Stimulated activated naive B cell treated with anti-CD40 and anti-IgM and Interleukin-4, amounts not matched to agents 10 μg/mL and 1 μg/mL and 100 μg/mL, for 72 hours (primary cell): Measurements from ENCODE around the gene TMEM143.
"Not testable (repeated sequence)": the region's sequence is repeated elsewhere in the genome, so short reads cannot be mapped to it uniquely, and the experiment has no call there.

Source experiments
- ATAC-seq, 2 donors: fragments of 150-1000 bp; cut with Tn5 transposase; replicated peaks; 2 replicates each; pipeline ENCODE4 v1.10.0; 2021; ENCODE audit warnings: moderate library complexity in 1 of 2
- DNase-seq: peaks from one replicate; pipeline ENCODE4 v3.0.0; 2021
- H3K27ac Mint-ChIP-seq: one replicate; pipeline ENCODE4 v1.8.0; 2022; ENCODE audit warnings: mild to moderate bottlenecking, mixed read lengths
- H3K27me3 Mint-ChIP-seq, 2 donors: one replicate each; pipeline ENCODE4 v1.8.0; 2022; ENCODE audit warnings: mixed read lengths in 2 of 2
- H3K36me3 Mint-ChIP-seq, 2 donors: one replicate each; pipeline ENCODE4 v1.8.0; 2022; ENCODE audit warnings: mixed read lengths in 2 of 2, mild to moderate bottlenecking in 1 of 2
- H3K4me1 Mint-ChIP-seq, 2 donors: one replicate each; pipeline ENCODE4 v1.8.0; 2022; ENCODE audit warnings: mixed read lengths in 2 of 2, mild to moderate bottlenecking in 1 of 2
- H3K4me3 Mint-ChIP-seq, 2 donors: one replicate each; pipeline ENCODE4 v1.8.0; 2022; ENCODE audit warnings: mild to moderate bottlenecking in 2 of 2, mixed read lengths in 2 of 2, moderate library complexity in 1 of 2
- H3K9me3 Mint-ChIP-seq, 2 donors: one replicate each; pipeline ENCODE4 v1.8.0; 2022; ENCODE audit warnings: mixed read lengths in 2 of 2, mild to moderate bottlenecking in 1 of 2

The TMEM143 gene

GRCh38 chr19:48395170-48395455 is 31.4 kb upstream of the TMEM143 start:
- peaks cover 3 to 10% of the 10 kb centered on the region in 2 donors for H3K36me3 Mint-ChIP-seq
- H3K4me1 Mint-ChIP-seq = peaks cover 47 to 74% of the 10 kb centered on the region in 2 donors
- ATAC-seq = no peak
- no peak for DNase-seq
- peaks cover 46 to 47% of the 10 kb centered on the region in 2 donors for H3K27me3 Mint-ChIP-seq
- no peak overlapping the region for H3K27ac Mint-ChIP-seq
- peak overlapping the region; percentile 3 to 78 for H3K4me3 Mint-ChIP-seq
- H3K9me3 Mint-ChIP-seq = peaks cover 8 to 10% of the 10 kb centered on the region in 2 donors

GRCh38 chr19:48394331-48395169 is 30.8 kb upstream of the TMEM143 start:
- Mint-ChIP-seq H3K27me3 (peaks cover 46 to 47% of the 10 kb centered on the region in 2 donors), H3K4me1 (peaks cover 47 to 71% of the 10 kb centered on the region in 2 donors), H3K27ac (peak overlapping the region; percentile 59), H3K4me3 (peak overlapping the region; percentile 65 to 78), H3K9me3 (peaks cover 5 to 6% of the 10 kb centered on the region in 2 donors), H3K36me3 (peaks cover 3 to 10% of the 10 kb centered on the region in 2 donors)
- no peak for DNase-seq
- no peak for ATAC-seq

- peaks cover 0 to under 1% of the 10 kb centered on the region in 2 donors for H3K9me3 Mint-ChIP-seq
- H3K36me3 Mint-ChIP-seq = peaks cover 5 to 8% of the 10 kb centered on the region in 2 donors
- ATAC-seq (no peak), DNase-seq (no peak)
- H3K27me3 Mint-ChIP-seq = peaks cover 46 to 47% of the 10 kb centered on the region in 2 donors
- H3K4me3 Mint-ChIP-seq = peak within 1 kb of the TSS; percentile 65 to 99
- peak within 1 kb of the TSS; percentile 59 for H3K27ac Mint-ChIP-seq
- H3K4me1 Mint-ChIP-seq = peaks cover 44 to 64% of the 10 kb centered on the region in 2 donors
Observed at GRCh38 chr19:48393559-48394330, 30.0 kb upstream of the TMEM143 start, which contains the start of gene GRIN2D. Gene GRIN2D (plus strand): TSS chr19:48393668. CDS start chr19:48398393, 4,725 bp downstream.

- no peak for ATAC-seq
- peaks cover 43 to 44% of the 10 kb centered on the region in 2 donors for H3K27me3 Mint-ChIP-seq
- no peaks in the 10 kb centered on the region for H3K9me3 Mint-ChIP-seq
- H3K4me3 Mint-ChIP-seq = peak overlapping the region; percentile 37 to 78
- H3K27ac Mint-ChIP-seq = no peak overlapping the region
- DNase-seq = no peak
- H3K36me3 Mint-ChIP-seq = peaks cover 11 to 16% of the 10 kb centered on the region in 2 donors
- peaks cover 43 to 65% of the 10 kb centered on the region in 2 donors for H3K4me1 Mint-ChIP-seq
Observed at GRCh38 chr19:48392860-48393558, 29.3 kb upstream of the TMEM143 start.

GRCh38 chr19:48392006-48392344 is 28.2 kb upstream of the TMEM143 start:
- H3K9me3 Mint-ChIP-seq, DNase-seq, ATAC-seq: not testable (repeated sequence)
- Mint-ChIP-seq H3K4me1 (peaks cover 33 to 55% of the 10 kb centered on the region in 2 donors), H3K27me3 (peaks cover 33% of the 10 kb centered on the region in 2 donors), H3K27ac (peak overlapping the region; percentile 94), H3K4me3 (peak overlapping the region; percentile 93 to 99), H3K36me3 (peaks cover 10 to 16% of the 10 kb centered on the region in 2 donors)

GRCh38 chr19:48391100-48392005 is 27.6 kb upstream of the TMEM143 start, which contains the start of gene KDELR1:
Gene KDELR1 (minus strand): TSS chr19:48391551. CDS start chr19:48391358, 193 bp downstream.
- Mint-ChIP-seq H3K27me3 (peaks cover 28 to 30% of the 10 kb centered on the region in 2 donors), H3K4me3 (peak within 1 kb of the TSS; percentile 93 to 99), H3K27ac (peak within 1 kb of the TSS; percentile 94), H3K36me3 (peaks cover 10 to 18% of the 10 kb centered on the region in 2 donors), H3K9me3 (no peaks in the 10 kb centered on the region), H3K4me1 (peaks cover 33 to 54% of the 10 kb centered on the region in 2 donors)
- DNase-seq (peak; percentile 60), ATAC-seq (peak; percentile 79 to 83)

- Mint-ChIP-seq H3K27me3 (peaks cover 19 to 21% of the 10 kb centered on the region in 2 donors), H3K27ac (peak overlapping the region; percentile 94), H3K4me1 (peaks cover 26 to 45% of the 10 kb centered on the region in 2 donors), H3K9me3 (no peaks in the 10 kb centered on the region), H3K36me3 (peaks cover 15 to 21% of the 10 kb centered on the region in 2 donors), H3K4me3 (peak overlapping the region; percentile 93 to 99)
- ATAC-seq (peak; percentile 71 to 74), DNase-seq (no peak)
Observed at GRCh38 chr19:48390188-48391099, 26.7 kb upstream of the TMEM143 start.

- H3K27me3 Mint-ChIP-seq = no peaks in the 10 kb centered on the region
- ATAC-seq (no peak), DNase-seq (no peak)
- no peak overlapping the region for H3K27ac Mint-ChIP-seq
- H3K9me3 Mint-ChIP-seq = no peaks in the 10 kb centered on the region
- peaks cover 8 to 23% of the 10 kb centered on the region in 2 donors for H3K4me1 Mint-ChIP-seq
- H3K4me3 Mint-ChIP-seq = no peak overlapping the region
- peaks cover 26 to 46% of the 10 kb centered on the region in 2 donors for H3K36me3 Mint-ChIP-seq
Observed at GRCh38 chr19:48386981-48387380, 23.2 kb upstream of the TMEM143 start.

GRCh38 chr19:48385461-48386087 is 21.8 kb upstream of the TMEM143 start:
- Mint-ChIP-seq H3K4me3 (no peak overlapping the region), H3K36me3 (peaks cover 28 to 52% of the 10 kb centered on the region in 2 donors), H3K9me3 (no peaks in the 10 kb centered on the region), H3K4me1 (peaks cover 2 to 17% of the 10 kb centered on the region in 2 donors), H3K27me3 (no peaks in the 10 kb centered on the region), H3K27ac (no peak overlapping the region)
- ATAC-seq (no peak), DNase-seq (no peak)

GRCh38 chr19:48382286-48382685 is 18.5 kb upstream of the TMEM143 start:
- DNase-seq (no peak), ATAC-seq (no peak)
- H3K27me3 Mint-ChIP-seq = no peaks in the 10 kb centered on the region
- H3K9me3 Mint-ChIP-seq = no peaks in the 10 kb centered on the region
- H3K27ac Mint-ChIP-seq = peak overlapping the region; percentile 25
- peaks cover 0 to 4% of the 10 kb centered on the region in 2 donors for H3K4me1 Mint-ChIP-seq
- H3K4me3 Mint-ChIP-seq = no peak overlapping the region
- peaks cover 20 to 38% of the 10 kb centered on the region in 2 donors for H3K36me3 Mint-ChIP-seq

- Mint-ChIP-seq H3K36me3 (peaks cover 20 to 34% of the 10 kb centered on the region in 2 donors), H3K4me3 (no peak overlapping the region), H3K9me3 (no peaks in the 10 kb centered on the region), H3K27ac (no peak overlapping the region), H3K4me1 (peaks cover 0 to 4% of the 10 kb centered on the region in 2 donors), H3K27me3 (no peaks in the 10 kb centered on the region)
- no peak for DNase-seq
- ATAC-seq = no peak
Observed at GRCh38 chr19:48381178-48381950, 17.6 kb upstream of the TMEM143 start.
